ENCODE measurements around the gene TAAR6. TPM values are rescaled to one million over a fixed set of nuclear protein-coding genes. Genes with fewer than 3 reads are reported as not detected.
A peak's percentile ranks its signal among the peaks of the same experiment; 100 is the strongest.
"Not testable (repeated sequence)": the region's sequence is repeated elsewhere in the genome, so short reads cannot be mapped to it uniquely, and the experiment has no call there.

The TAAR6 gene
- total RNA-seq, 4 donors from 2014 or later, result not detected

DNA sequence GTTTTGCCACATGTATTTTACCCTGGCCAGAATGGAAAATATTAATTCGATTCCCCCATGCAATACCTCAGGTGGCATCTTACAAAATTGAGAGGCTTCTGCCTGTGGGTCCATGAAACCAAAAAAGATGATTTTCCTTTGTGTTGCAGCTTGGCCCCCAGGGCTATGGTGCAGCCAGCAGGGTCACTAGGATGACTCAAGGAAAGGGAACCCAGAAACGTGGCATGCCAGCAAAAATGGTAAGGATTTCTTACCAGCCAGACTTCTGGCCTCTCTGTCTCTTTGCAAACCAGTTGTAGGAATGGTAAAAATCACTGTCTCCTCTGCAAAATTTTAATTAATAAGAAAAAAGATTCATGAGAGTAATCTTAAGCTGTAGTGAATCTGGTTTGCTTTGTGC, 43.7 kb upstream of the TAAR6 start:
- DNase-seq, result no peak
- Histone ChIP-seq H3K4me1 (peaks cover 0 to 4% (median 2%) of the 10 kb centered on the region in 4 donors), H3K9me3 (no peaks in the 10 kb centered on the region), H3K27me3 (no peaks in the 10 kb centered on the region), H3K27ac (no peak overlapping the region), H3K36me3 (no peaks in the 10 kb centered on the region), H3K4me3 (no peak overlapping the region)
- intact Hi-C loops (cut with DNase I; ENCODE audit: low total_unique reads), result no loop called here
- TF ChIP-seq POLR2AphosphoS5 (IDR thresholded peaks at IDR 0.05) (no peak), EP300 (IDR thresholded peaks at IDR 0.05; ENCODE audit: low read depth) (no peak), POLR2A (IDR thresholded peaks at IDR 0.05) (no peak)
- TF ChIP-seq, protein P1, sequence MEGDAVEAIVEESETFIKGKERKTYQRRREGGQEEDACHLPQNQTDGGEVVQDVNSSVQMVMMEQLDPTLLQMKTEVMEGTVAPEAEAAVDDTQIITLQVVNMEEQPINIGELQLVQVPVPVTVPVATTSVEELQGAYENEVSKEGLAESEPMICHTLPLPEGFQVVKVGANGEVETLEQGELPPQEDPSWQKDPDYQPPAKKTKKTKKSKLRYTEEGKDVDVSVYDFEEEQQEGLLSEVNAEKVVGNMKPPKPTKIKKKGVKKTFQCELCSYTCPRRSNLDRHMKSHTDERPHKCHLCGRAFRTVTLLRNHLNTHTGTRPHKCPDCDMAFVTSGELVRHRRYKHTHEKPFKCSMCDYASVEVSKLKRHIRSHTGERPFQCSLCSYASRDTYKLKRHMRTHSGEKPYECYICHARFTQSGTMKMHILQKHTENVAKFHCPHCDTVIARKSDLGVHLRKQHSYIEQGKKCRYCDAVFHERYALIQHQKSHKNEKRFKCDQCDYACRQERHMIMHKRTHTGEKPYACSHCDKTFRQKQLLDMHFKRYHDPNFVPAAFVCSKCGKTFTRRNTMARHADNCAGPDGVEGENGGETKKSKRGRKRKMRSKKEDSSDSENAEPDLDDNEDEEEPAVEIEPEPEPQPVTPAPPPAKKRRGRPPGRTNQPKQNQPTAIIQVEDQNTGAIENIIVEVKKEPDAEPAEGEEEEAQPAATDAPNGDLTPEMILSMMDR (IDR thresholded peaks at IDR 0.05), result no peak
- 56 to 67% methylated on average over 2 of the region's 2 CpGs for WGBS, 2 donors (ENCODE audit: low coverage in 1 of 2)
- in situ Hi-C loops (cut with MboI; ENCODE audit: low pct_ligation_motif_present in 1 of 4, low pct_unique_long_range_greater_than_20kb in 1 of 4, low sequenced_read_pairs in 3 of 4), result loop anchor here (25.0 kb wide), 2 partner anchors 236 to 261 kb away; partner anchors contain the start of genes VNN2 (in 3 of the 4) and SLC18B1 (in 1 of the 4)

- Histone ChIP-seq H3K27ac (no peak overlapping the region), H3K36me3 (no peaks in the 10 kb centered on the region), H3K9me3 (no peaks in the 10 kb centered on the region), H3K27me3 (no peaks in the 10 kb centered on the region), H3K4me3 (no peak overlapping the region), H3K4me1 (peaks cover 0 to 4% (median 2%) of the 10 kb centered on the region in 4 donors)
- in situ Hi-C loops (cut with MboI; ENCODE audit: low pct_ligation_motif_present in 1 of 4, low pct_unique_long_range_greater_than_20kb in 1 of 4, low sequenced_read_pairs in 3 of 4), result loop anchor here (25.0 kb wide), 2 partner anchors 235 to 260 kb away; partner anchors contain the start of genes VNN2 (in 3 of the 4) and SLC18B1 (in 1 of the 4)
- DNase-seq, result no peak
- 30 to 52% methylated on average over 2 to 6 of the region's 6 CpGs for WGBS, 2 donors (ENCODE audit: low coverage in 1 of 2)
- intact Hi-C loops (cut with DNase I; ENCODE audit: low total_unique reads), result no loop called here
- TF ChIP-seq, protein P1 (IDR thresholded peaks at IDR 0.05), result no peak
These were observed 42.3 kb upstream of the TAAR6 start for GRCh38 chr6:132527791-132528190.

- Histone ChIP-seq H3K36me3 (no peaks in the 10 kb centered on the region), H3K27ac (no peak overlapping the region), H3K27me3 (no peaks in the 10 kb centered on the region), H3K4me1 (peaks cover 0 to 4% (median 2%) of the 10 kb centered on the region in 4 donors), H3K9me3 (no peaks in the 10 kb centered on the region), H3K4me3 (peak overlapping the region in 1 of 4 donors; percentile 9)
- in situ Hi-C loops (cut with MboI; ENCODE audit: low pct_ligation_motif_present in 1 of 4, low pct_unique_long_range_greater_than_20kb in 1 of 4, low sequenced_read_pairs in 3 of 4), result loop anchor here (25.0 kb wide), 2 partner anchors 232 to 257 kb away; partner anchors contain the start of genes VNN2 (in 3 of the 4) and SLC18B1 (in 1 of the 4)
- no peak for TF ChIP-seq POLR2A (IDR thresholded peaks at IDR 0.05)
- TF ChIP-seq, protein P1 (IDR thresholded peaks at IDR 0.05), result peak; percentile 80 to 90 (median 85)
- TF ChIP-seq EP300 (IDR thresholded peaks at IDR 0.05; ENCODE audit: low read depth), result no peak
- WGBS, 2 donors (ENCODE audit: low coverage in 1 of 2), result 11 to 21% methylated on average over 9 of the region's 9 CpGs
- peak; percentile 63 for DNase-seq
- intact Hi-C loops (cut with DNase I; ENCODE audit: low total_unique reads), result no loop called here
These were observed 39.7 kb upstream of the TAAR6 start for GRCh38 chr6:132530293-132530974.

GRCh38 chr6:132534546-132534945, 35.6 kb upstream of the TAAR6 start:
- peaks cover 15% of the 10 kb centered on the region for H3K27me3 ChIP-seq
- H3K9me3 ChIP-seq; H3K27ac ChIP-seq; H3K36me3 ChIP-seq; intact Hi-C loops (cut with DNase I; ENCODE audit: low total_unique reads); H3K4me1 ChIP-seq; H3K4me3 ChIP-seq; DNase-seq: not testable (repeated sequence)
- in situ Hi-C loops (cut with MboI; ENCODE audit: low pct_ligation_motif_present in 1 of 4, low pct_unique_long_range_greater_than_20kb in 1 of 4, low sequenced_read_pairs in 3 of 4), result loop anchor here (25.0 kb wide), 2 partner anchors 228 to 253 kb away; partner anchors contain the start of genes VNN2 (in 3 of the 4) and SLC18B1 (in 1 of the 4)
- WGBS, 2 donors (ENCODE audit: low coverage in 1 of 2), result 73 to 83% methylated on average over 1 to 2 of the region's 2 CpGs

Measured in transverse colon (tissue), 4 donors.